HepG2 (cell line): Measurements from ENCODE around the gene COPS3. TPM values are rescaled to one million over a fixed set of nuclear protein-coding genes. Genes with fewer than 3 reads are reported as not detected.

Source experiments
- ATAC-seq: fragments of 200-7000 bp; cut with Tn5 transposase; 3 replicates; pipeline ENCODE4 v1.9.1; 2020; ENCODE audit warnings: mild to moderate bottlenecking, moderate library complexity
- BruUV-seq: library from RNA; stranded (reverse); fragments of 400-500 nt; replicated peaks from 2 replicates; lab custom pipeline; 2021; lab: Mats Ljungman, UMichigan
- CTCF ChIA-PET: fragments of 300-600 bp; formaldehyde crosslinking; extraction: SDS; loops from one replicate; lab custom pipeline; 2021; ENCODE audit warnings: low total read pairs, inconsistent platforms, low intra/inter-chr PET ratio; lab: Yijun Ruan, JAX
- POLR2A ChIA-PET: fragments of 350-600 bp; sonication (Branson Sonifier 250); formaldehyde crosslinking; loops from one replicate; lab custom pipeline; 2020; ENCODE audit warnings: antibody characterized with exemption, inconsistent platforms; lab: Yijun Ruan, JAX
- DNase-seq: peaks from one replicate; pipeline ENCODE4 v3.0.0-alpha.2; 2015; ENCODE audit warnings: low spot score
- FAIRE-seq: peaks from 3 replicates; lab custom pipeline; 2011; peaks lifted over from hg19 to GRCh38; lab: Jason Lieb, UNC
- H2AFZ ChIP-seq: one replicate; pipeline ENCODE4 v1.6.1; 2011; ENCODE audit warnings: low read length, inconsistent platforms
- H3K27ac ChIP-seq: fragments of 300-600 bp; 3 replicates; pipeline ENCODE4 v1.8.0; 2011; ENCODE audit warnings: mixed run types, mild to moderate bottlenecking, mixed read lengths, low read length, inconsistent platforms; ENCODE audit not compliant: insufficient read depth; ENCODE audit errors: extremely low read length
- H3K27me3 ChIP-seq, 2 experiments: fragments of 200-600 bp in 1 of 2; 2 replicates in 1 of 2; 3 replicates in 1 of 2; pipeline versions ENCODE4 v1.6.0 to v1.8.0; 2011; ENCODE audit warnings: low read length in 2 of 2, mild to moderate bottlenecking in 2 of 2, moderate library complexity in 2 of 2, inconsistent platforms in 1 of 2; ENCODE audit not compliant: insufficient read depth in 2 of 2, control insufficient read depth in 1 of 2
- H3K36me3 ChIP-seq, 2 experiments: fragments of 200-600 bp in 1 of 2; replicated peaks in 1 of 2; 2 replicates in 1 of 2; 3 replicates in 1 of 2; pipeline versions ENCODE4 v1.5.1 to v1.8.0; 2011; ENCODE audit warnings: low read length in 2 of 2, inconsistent platforms in 1 of 2; ENCODE audit not compliant: insufficient read depth in 2 of 2, control insufficient read depth in 1 of 2
- H3K4me1 ChIP-seq: 2 replicates; pipeline ENCODE4 v1.5.1; 2012; ENCODE audit warnings: low read length, inconsistent platforms; ENCODE audit not compliant: insufficient read depth
- H3K4me2 ChIP-seq: 2 replicates; pipeline ENCODE4 v1.6.0; 2011; ENCODE audit warnings: low read depth, low read length, inconsistent platforms
- H3K4me3 ChIP-seq, 3 experiments: fragments of 200-600 bp in 1 of 3; sonication (generic), shearing (Covaris generic) in 1 of 3; replicated peaks in 1 of 3; 2 replicates each; pipeline ENCODE4 v1.5.1; 2011 to 2016; ENCODE audit warnings: low read length in 3 of 3, inconsistent platforms in 2 of 3, low read depth in 2 of 3, mild to moderate bottlenecking in 2 of 3, control low read depth in 1 of 3, mixed read lengths in 1 of 3; ENCODE audit not compliant: insufficient read depth in 1 of 3
- H3K79me2 ChIP-seq: one replicate; pipeline ENCODE4 v1.6.1; 2011; ENCODE audit warnings: low read length, inconsistent platforms; ENCODE audit not compliant: insufficient read depth
- H3K9ac ChIP-seq: 2 replicates; pipeline ENCODE4 v1.6.0; 2011; ENCODE audit warnings: mild to moderate bottlenecking, low read depth, low read length, inconsistent platforms; ENCODE audit not compliant: insufficient read depth
- H3K9me3 ChIP-seq: 2 replicates; pipeline ENCODE4 v1.5.1; 2012; ENCODE audit warnings: mild to moderate bottlenecking, low read length
- H4K20me1 ChIP-seq: 2 replicates; pipeline ENCODE4 v1.6.0; 2011; ENCODE audit warnings: inconsistent platforms, mild to moderate bottlenecking, low read length, moderate library complexity; ENCODE audit not compliant: insufficient read depth
- CEBPG ChIP-seq: IDR thresholded peaks from 2 replicates; pipeline ENCODE4 v1.6.1; 2016
- HOXA9 ChIP-seq: sonication (generic); formaldehyde crosslinking; IDR thresholded peaks from 2 replicates; pipeline ENCODE4 v1.8.1; 2022; ENCODE audit warnings: missing genetic modification reagents, mild to moderate bottlenecking, moderate library complexity, borderline replicate concordance
- KAT8 ChIP-seq: IDR thresholded peaks from 2 replicates; pipeline ENCODE4 v1.6.1; 2016; ENCODE audit warnings: missing genetic modification reagents, missing compliant biosample characterization
- KDM5B ChIP-seq: sonication (generic); formaldehyde crosslinking; IDR thresholded peaks from 2 replicates; pipeline ENCODE4 v1.4.0; 2020; ENCODE audit warnings: missing genetic modification reagents, mild to moderate bottlenecking, borderline replicate concordance
- KLF16 ChIP-seq, 2 experiments: sonication (generic) in 1 of 2; formaldehyde crosslinking in 1 of 2; IDR thresholded peaks; 2 replicates each; pipeline versions ENCODE4 v1.6.1 to v1.8.0; 2016 to 2023; ENCODE audit warnings: missing genetic modification reagents in 2 of 2, missing compliant biosample characterization in 1 of 2
- MZF1 ChIP-seq: sonication (generic); formaldehyde crosslinking; IDR thresholded peaks from 2 replicates; pipeline ENCODE4 v1.8.1; 2023; ENCODE audit warnings: mild to moderate bottlenecking, missing genetic modification reagents, borderline replicate concordance
- NRL ChIP-seq: sonication (generic); formaldehyde crosslinking; IDR thresholded peaks from 2 replicates; pipeline ENCODE4 v1.5.0; 2020; ENCODE audit warnings: missing genetic modification reagents, mild to moderate bottlenecking, moderate library complexity, borderline replicate concordance
- POLR2AphosphoS5 ChIP-seq: IDR thresholded peaks from 2 replicates; pipeline ENCODE4 v1.6.1; 2012; ENCODE audit warnings: low read depth, low read length
- SMC3 ChIP-seq: IDR thresholded peaks from 2 replicates; pipeline ENCODE4 v1.6.1; 2011; ENCODE audit warnings: low read length, improper control_type of control experiment
- TCF7L2 ChIP-seq: IDR thresholded peaks from 2 replicates; pipeline ENCODE4 v1.6.1; 2011; ENCODE audit warnings: mild to moderate bottlenecking, low read depth, low read length, moderate library complexity
- YEATS2 ChIP-seq: sonication (generic); formaldehyde crosslinking; IDR thresholded peaks from 2 replicates; pipeline ENCODE4 v1.4.0; 2020; ENCODE audit warnings: missing genetic modification reagents, borderline replicate concordance
- ZNF331 ChIP-seq: sonication (generic); formaldehyde crosslinking; IDR thresholded peaks from 2 replicates; pipeline ENCODE4 v1.4.0; 2020; ENCODE audit warnings: missing genetic modification reagents
- ZNF468 ChIP-seq: sonication (generic); formaldehyde crosslinking; IDR thresholded peaks from 2 replicates; pipeline ENCODE4 v1.8.0; 2022; ENCODE audit warnings: mild to moderate bottlenecking, moderate library complexity, missing genetic modification reagents
- ZNF501 ChIP-seq: sonication (generic); formaldehyde crosslinking; IDR thresholded peaks from 2 replicates; pipeline ENCODE4 v1.5.1; 2020; ENCODE audit warnings: mild to moderate bottlenecking, moderate library complexity, missing genetic modification reagents
- ZNF556 ChIP-seq: sonication (generic); formaldehyde crosslinking; IDR thresholded peaks from 2 replicates; pipeline ENCODE4 v1.4.0; 2020; ENCODE audit warnings: mild to moderate bottlenecking, missing genetic modification reagents, borderline replicate concordance
- ZNF614 ChIP-seq: IDR thresholded peaks from 2 replicates; pipeline ENCODE4 v1.6.1; 2018; ENCODE audit warnings: missing biosample characterization, missing genetic modification reagents, inconsistent platforms, borderline replicate concordance
- WGBS: methylation state at CpG from one replicate; pipeline ENCODE4 v1.1.6; 2017; ENCODE audit warnings: low lambda C conversion rate; 5-methylcytosine and 5-hydroxymethylcytosine counted together
- in situ Hi-C: cut with HindIII; loops from 2 replicates; pipeline ENCODE4 v1.10.0; 2017; ENCODE audit warnings: low pct_unique_long_range_greater_than_20kb; ENCODE audit not compliant: extremely low pct_ligation_motif_present
- intact Hi-C: fragments of 100-400 bp; cut with micrococcal nuclease; formaldehyde crosslinking; loops from one replicate; pipeline ENCODE4 v1.10.0; 2022; ENCODE audit not compliant: unreplicated experiment
- polyA plus RNA-seq, 8 experiments: library from polyadenylated mRNA; depleted of rRNA in 3 of 8; stranded (reverse) in 7 of 8; unstranded in 1 of 8; fragments of >200 nt; fragmentation: Illumina TruSeq in 4 of 8; extraction: Trizol in 4 of 8; gene quantifications; 2 replicates each; pipeline versions ENCODE4 v1.2.1 to v1.2.3, GENCODE V29; 2011 to 2016; ENCODE audit warnings: low read depth in 4 of 8, missing spikeins in 1 of 8, mixed read lengths in 1 of 8; ENCODE audit not compliant: insufficient read depth in 1 of 8
- total RNA-seq, 5 experiments: library from RNA; depleted of rRNA; stranded (reverse); fragments of >200 nt; fragmentation: Illumina TruSeq; extraction: Trizol; gene quantifications; 2 replicates each; pipeline ENCODE4 v1.2.3, GENCODE V29; 2016; ENCODE audit warnings: low read depth in 1 of 5
- TF ChIP-seq, protein P1 (sequence below): sonication (generic); formaldehyde crosslinking; IDR thresholded peaks from 2 replicates; pipeline ENCODE4 v1.5.0; 2020; ENCODE audit warnings: mild to moderate bottlenecking, missing genetic modification reagents, borderline replicate concordance
- TF ChIP-seq, protein P2 (sequence below): sonication (generic); formaldehyde crosslinking; conservative IDR thresholded peaks from 2 replicates; pipeline ENCODE4 v1.8.0; 2022; ENCODE audit warnings: missing genetic modification reagents
- TF ChIP-seq, protein P3 (sequence below): sonication (generic); formaldehyde crosslinking; IDR thresholded peaks from 2 replicates; pipeline ENCODE4 v1.4.0; 2020; ENCODE audit warnings: missing genetic modification reagents

COPS3 gene
- total and polyA plus RNA-seq, 2 of the 13 experiments (the other 11 are each of a cell fraction or from before 2014, with no cell fraction given), result 46.3 to 103 TPM

DNA sequence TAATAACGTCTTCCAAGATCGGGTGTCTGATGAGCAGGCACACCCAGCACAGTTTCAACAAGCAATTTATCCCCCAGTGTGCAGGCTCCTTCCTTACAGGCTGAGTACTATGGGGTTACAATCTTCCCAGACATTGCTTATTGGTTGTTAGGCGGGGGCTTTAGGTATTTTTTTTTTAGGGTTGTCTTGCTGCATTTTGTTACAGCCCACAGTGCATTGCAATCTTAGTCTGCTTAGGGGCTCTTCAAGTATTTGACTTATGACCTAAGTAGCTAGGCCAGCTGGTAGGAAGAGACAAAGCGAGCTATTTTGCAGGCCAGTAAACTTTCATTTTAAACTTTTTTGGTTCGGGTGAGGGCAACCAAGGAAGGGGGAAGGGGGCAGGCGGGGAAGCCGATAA is 80.7 kb downstream of the COPS3 start (continued):
- TF ChIP-seq, protein P1, sequence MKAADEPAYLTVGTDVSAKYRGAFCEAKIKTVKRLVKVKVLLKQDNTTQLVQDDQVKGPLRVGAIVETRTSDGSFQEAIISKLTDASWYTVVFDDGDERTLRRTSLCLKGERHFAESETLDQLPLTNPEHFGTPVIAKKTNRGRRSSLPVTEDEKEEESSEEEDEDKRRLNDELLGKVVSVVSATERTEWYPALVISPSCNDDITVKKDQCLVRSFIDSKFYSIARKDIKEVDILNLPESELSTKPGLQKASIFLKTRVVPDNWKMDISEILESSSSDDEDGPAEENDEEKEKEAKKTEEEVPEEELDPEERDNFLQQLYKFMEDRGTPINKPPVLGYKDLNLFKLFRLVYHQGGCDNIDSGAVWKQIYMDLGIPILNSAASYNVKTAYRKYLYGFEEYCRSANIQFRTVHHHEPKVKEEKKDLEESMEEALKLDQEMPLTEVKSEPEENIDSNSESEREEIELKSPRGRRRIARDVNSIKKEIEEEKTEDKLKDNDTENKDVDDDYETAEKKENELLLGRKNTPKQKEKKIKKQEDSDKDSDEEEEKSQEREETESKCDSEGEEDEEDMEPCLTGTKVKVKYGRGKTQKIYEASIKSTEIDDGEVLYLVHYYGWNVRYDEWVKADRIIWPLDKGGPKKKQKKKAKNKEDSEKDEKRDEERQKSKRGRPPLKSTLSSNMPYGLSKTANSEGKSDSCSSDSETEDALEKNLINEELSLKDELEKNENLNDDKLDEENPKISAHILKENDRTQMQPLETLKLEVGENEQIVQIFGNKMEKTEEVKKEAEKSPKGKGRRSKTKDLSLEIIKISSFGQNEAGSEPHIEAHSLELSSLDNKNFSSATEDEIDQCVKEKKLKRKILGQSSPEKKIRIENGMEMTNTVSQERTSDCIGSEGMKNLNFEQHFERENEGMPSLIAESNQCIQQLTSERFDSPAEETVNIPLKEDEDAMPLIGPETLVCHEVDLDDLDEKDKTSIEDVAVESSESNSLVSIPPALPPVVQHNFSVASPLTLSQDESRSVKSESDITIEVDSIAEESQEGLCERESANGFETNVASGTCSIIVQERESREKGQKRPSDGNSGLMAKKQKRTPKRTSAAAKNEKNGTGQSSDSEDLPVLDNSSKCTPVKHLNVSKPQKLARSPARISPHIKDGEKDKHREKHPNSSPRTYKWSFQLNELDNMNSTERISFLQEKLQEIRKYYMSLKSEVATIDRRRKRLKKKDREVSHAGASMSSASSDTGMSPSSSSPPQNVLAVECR (CRISPR knock-in tag), result no peak
- no peak for TF ChIP-seq YEATS2
- TF ChIP-seq NRL, result no peak
- TF ChIP-seq ZNF556, result no peak
- no peak for TF ChIP-seq SMC3

DNA sequence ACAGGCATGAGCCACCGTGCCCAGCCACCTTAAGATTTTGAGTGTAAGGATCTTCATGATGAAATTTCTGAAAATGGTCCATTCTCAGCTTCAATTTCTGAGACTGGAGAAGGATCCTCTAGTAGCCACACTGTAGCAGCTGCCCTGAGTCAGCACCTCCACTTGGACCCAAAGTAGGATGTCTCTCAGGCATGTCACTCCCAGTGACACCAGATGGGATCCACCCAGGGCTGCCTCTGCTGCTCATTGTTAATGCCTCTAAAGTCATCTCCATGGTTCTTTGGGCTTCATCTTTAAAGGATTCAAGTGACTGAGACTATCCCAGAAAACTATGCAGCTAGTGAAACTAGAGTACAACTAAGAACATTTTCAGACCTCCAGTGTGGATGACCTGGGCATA is 82.8 kb downstream of the COPS3 start:
- ChIA-PET CTCF (no interaction called here), POLR2A (no interaction called here)
- H3K9me3 ChIP-seq, result no peaks in the 10 kb centered on the region
- in situ Hi-C loops, result no loop called here
- H2AFZ ChIP-seq, result no peak overlapping the region
- H3K27ac ChIP-seq, result no peak overlapping the region
- DNase-seq (no peak), ATAC-seq (no peak), FAIRE-seq (no peak)
- H3K4me3 ChIP-seq, result no peak overlapping the region
- no peak overlapping the region for H3K4me2 ChIP-seq
- intact Hi-C loops, result no loop called here
- H3K4me1 ChIP-seq, result 0 out of 2 replicates have a peak, but pooled peaks cover under 1% of the 10 kb centered on the region
- H3K36me3 ChIP-seq, result peaks cover 12 to 20% of the 10 kb centered on the region in 2 experiments; a peak in 4 of 5 replicates
- no peak overlapping the region for H3K9ac ChIP-seq
- BruUV-seq, result no TSS peak
- H3K27me3 ChIP-seq, result no peaks in the 10 kb centered on the region
- no peaks in the 10 kb centered on the region for H4K20me1 ChIP-seq
- H3K79me2 ChIP-seq, result peaks cover 3% of the 10 kb centered on the region
- 100% methylated on average over 1 of the region's 1 CpG for WGBS
- no peak for TF ChIP-seq MZF1
- TF ChIP-seq KLF16 (CRISPR knock-in tag; IDR thresholded peaks at IDR 0.05), result no peak
- no peak for TF ChIP-seq HOXA9 (CRISPR knock-in tag)
- no peak for TF ChIP-seq ZNF331
- TF ChIP-seq CEBPG (CRISPR knock-in tag), result no peak
- TF ChIP-seq, protein P2, sequence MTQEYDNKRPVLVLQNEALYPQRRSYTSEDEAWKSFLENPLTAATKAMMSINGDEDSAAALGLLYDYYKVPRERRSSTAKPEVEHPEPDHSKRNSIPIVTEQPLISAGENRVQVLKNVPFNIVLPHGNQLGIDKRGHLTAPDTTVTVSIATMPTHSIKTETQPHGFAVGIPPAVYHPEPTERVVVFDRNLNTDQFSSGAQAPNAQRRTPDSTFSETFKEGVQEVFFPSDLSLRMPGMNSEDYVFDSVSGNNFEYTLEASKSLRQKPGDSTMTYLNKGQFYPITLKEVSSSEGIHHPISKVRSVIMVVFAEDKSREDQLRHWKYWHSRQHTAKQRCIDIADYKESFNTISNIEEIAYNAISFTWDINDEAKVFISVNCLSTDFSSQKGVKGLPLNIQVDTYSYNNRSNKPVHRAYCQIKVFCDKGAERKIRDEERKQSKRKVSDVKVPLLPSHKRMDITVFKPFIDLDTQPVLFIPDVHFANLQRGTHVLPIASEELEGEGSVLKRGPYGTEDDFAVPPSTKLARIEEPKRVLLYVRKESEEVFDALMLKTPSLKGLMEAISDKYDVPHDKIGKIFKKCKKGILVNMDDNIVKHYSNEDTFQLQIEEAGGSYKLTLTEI (CRISPR knock-in tag), result no peak
- TF ChIP-seq KAT8 (CRISPR knock-in tag), result no peak
- no peak for TF ChIP-seq POLR2AphosphoS5
- no peak for TF ChIP-seq ZNF614 (CRISPR knock-in tag)
- no peak for TF ChIP-seq ZNF501 (CRISPR knock-in tag)
- TF ChIP-seq TCF7L2, result no peak
- TF ChIP-seq, protein P3, sequence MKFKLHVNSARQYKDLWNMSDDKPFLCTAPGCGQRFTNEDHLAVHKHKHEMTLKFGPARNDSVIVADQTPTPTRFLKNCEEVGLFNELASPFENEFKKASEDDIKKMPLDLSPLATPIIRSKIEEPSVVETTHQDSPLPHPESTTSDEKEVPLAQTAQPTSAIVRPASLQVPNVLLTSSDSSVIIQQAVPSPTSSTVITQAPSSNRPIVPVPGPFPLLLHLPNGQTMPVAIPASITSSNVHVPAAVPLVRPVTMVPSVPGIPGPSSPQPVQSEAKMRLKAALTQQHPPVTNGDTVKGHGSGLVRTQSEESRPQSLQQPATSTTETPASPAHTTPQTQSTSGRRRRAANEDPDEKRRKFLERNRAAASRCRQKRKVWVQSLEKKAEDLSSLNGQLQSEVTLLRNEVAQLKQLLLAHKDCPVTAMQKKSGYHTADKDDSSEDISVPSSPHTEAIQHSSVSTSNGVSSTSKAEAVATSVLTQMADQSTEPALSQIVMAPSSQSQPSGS (CRISPR knock-in tag), result no peak
- TF ChIP-seq KDM5B (CRISPR knock-in tag), result no peak
- TF ChIP-seq ZNF468 (CRISPR knock-in tag), result no peak
